ENCODE results near the gene DENND6B.
"Not testable (repeated sequence)": the region's sequence is repeated elsewhere in the genome, so short reads cannot be mapped to it uniquely, and the experiment has no call there.

DENND6B gene

GRCh38 chr22:50282361-50283155 is 44.3 kb downstream of the DENND6B start:
- no peak for DNase-seq

GRCh38 chr22:50281957-50282356 is 44.9 kb downstream of the DENND6B start:
- DNase-seq: no peak

- no peak for DNase-seq
These were observed 45.4 kb downstream of the DENND6B start for GRCh38 chr22:50281384-50281760.

GRCh38 chr22:50280708-50281383 is 46.0 kb downstream of the DENND6B start:
- DNase-seq: no peak

GRCh38 chr22:50280022-50280707 is 46.6 kb downstream of the DENND6B start:
- no peak for DNase-seq

- no peak for DNase-seq
These were observed 47.7 kb downstream of the DENND6B start for GRCh38 chr22:50278956-50279619.

GRCh38 chr22:50278461-50278860 is 48.4 kb downstream of the DENND6B start:
- no peak for DNase-seq

- DNase-seq: no peak
These were observed 49.1 kb downstream of the DENND6B start for GRCh38 chr22:50277761-50278160.

GRCh38 chr22:50276143-50276542 is 50.7 kb downstream of the DENND6B start:
- DNase-seq: no peak

GRCh38 chr22:50275181-50276055 is 51.4 kb downstream of the DENND6B start:
- DNase-seq: no peak

- no peak for DNase-seq
These were observed 52.0 kb downstream of the DENND6B start for GRCh38 chr22:50274771-50275170.

GRCh38 chr22:50274311-50274710 is 52.5 kb downstream of the DENND6B start:
- no peak for DNase-seq

GRCh38 chr22:50273781-50274180 is 53.0 kb downstream of the DENND6B start:
- not testable (repeated sequence) for DNase-seq

GRCh38 chr22:50273352-50273751 is 53.5 kb downstream of the DENND6B start:
- DNase-seq: not testable (repeated sequence)

- no peak for DNase-seq
These were observed 54.6 kb downstream of the DENND6B start for GRCh38 chr22:50272044-50272802.

- peak; percentile 30 for DNase-seq
These were observed 55.3 kb downstream of the DENND6B start for GRCh38 chr22:50271519-50271970.

- DNase-seq: peak; percentile 43
These were observed 56.0 kb downstream of the DENND6B start for GRCh38 chr22:50270666-50271394.

GRCh38 chr22:50269970-50270665 is 56.7 kb downstream of the DENND6B start, which contains the start of gene MAPK11:
TSS of gene MAPK11 (minus strand) at chr22:50270380. CDS start at chr22:50270292, 88 bp downstream.
- peak; percentile 52 for DNase-seq

GRCh38 chr22:50269573-50269969 is 57.2 kb downstream of the DENND6B start:
- no peak for DNase-seq

GRCh38 chr22:50268655-50269113 is 58.1 kb downstream of the DENND6B start:
- DNase-seq: no peak
